ENCODE data around the gene NHS.

- TF ChIP-seq, protein P1, sequence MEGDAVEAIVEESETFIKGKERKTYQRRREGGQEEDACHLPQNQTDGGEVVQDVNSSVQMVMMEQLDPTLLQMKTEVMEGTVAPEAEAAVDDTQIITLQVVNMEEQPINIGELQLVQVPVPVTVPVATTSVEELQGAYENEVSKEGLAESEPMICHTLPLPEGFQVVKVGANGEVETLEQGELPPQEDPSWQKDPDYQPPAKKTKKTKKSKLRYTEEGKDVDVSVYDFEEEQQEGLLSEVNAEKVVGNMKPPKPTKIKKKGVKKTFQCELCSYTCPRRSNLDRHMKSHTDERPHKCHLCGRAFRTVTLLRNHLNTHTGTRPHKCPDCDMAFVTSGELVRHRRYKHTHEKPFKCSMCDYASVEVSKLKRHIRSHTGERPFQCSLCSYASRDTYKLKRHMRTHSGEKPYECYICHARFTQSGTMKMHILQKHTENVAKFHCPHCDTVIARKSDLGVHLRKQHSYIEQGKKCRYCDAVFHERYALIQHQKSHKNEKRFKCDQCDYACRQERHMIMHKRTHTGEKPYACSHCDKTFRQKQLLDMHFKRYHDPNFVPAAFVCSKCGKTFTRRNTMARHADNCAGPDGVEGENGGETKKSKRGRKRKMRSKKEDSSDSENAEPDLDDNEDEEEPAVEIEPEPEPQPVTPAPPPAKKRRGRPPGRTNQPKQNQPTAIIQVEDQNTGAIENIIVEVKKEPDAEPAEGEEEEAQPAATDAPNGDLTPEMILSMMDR (IDR thresholded peaks at IDR 0.05; ENCODE audit: insufficient read depth, low read length) = no peak
- TF ChIP-seq GABPA (IDR thresholded peaks at IDR 0.05; ENCODE audit: low read depth) (no peak), POLR2AphosphoS5 (IDR thresholded peaks at IDR 0.05; ENCODE audit: low read depth) (no peak), REST (IDR thresholded peaks at IDR 0.05; ENCODE audit: insufficient replicate concordance, low read depth) (no peak)
Observed at GRCh38 chrX:17616936-17617335, 241.9 kb downstream of the NHS start.
